ENCODE measurements around the gene TRAF4.
A peak's percentile ranks its signal among the peaks of the same experiment; 100 is the strongest.

TRAF4 gene

GRCh38 chr17:28747051-28747691, 3.4 kb downstream of the TRAF4 start:
- no peak for DNase-seq (ENCODE audit: low read depth in 1 of 2, low spot score in 1 of 2)

GRCh38 chr17:28747801-28748750, 4.3 kb downstream of the TRAF4 start:
- DNase-seq (ENCODE audit: low read depth in 1 of 2, low spot score in 1 of 2), result no peak

- no peak for DNase-seq (ENCODE audit: low read depth in 1 of 2, low spot score in 1 of 2)
Measured at GRCh38 chr17:28748852-28749515, 5.2 kb downstream of the TRAF4 start.

- DNase-seq (ENCODE audit: low read depth in 1 of 2, low spot score in 1 of 2), result no peak
Measured at GRCh38 chr17:28749516-28750177, 5.8 kb downstream of the TRAF4 start.

- peak; percentile 79 for DNase-seq (ENCODE audit: low read depth in 1 of 2, low spot score in 1 of 2)
Measured at GRCh38 chr17:28750178-28751047, 6.6 kb downstream of the TRAF4 start.

- DNase-seq (ENCODE audit: low read depth in 1 of 2, low spot score in 1 of 2), result no peak
Measured at GRCh38 chr17:28751600-28752366, 8.0 kb downstream of the TRAF4 start.

- no peak for DNase-seq (ENCODE audit: low read depth in 1 of 2, low spot score in 1 of 2)
Measured at GRCh38 chr17:28755486-28755885, 11.7 kb downstream of the TRAF4 start.

GRCh38 chr17:28756049-28756804, 12.4 kb downstream of the TRAF4 start:
- DNase-seq (ENCODE audit: low read depth in 1 of 2, low spot score in 1 of 2), result no peak

GRCh38 chr17:28758411-28759121, 14.8 kb downstream of the TRAF4 start:
- DNase-seq (ENCODE audit: low read depth in 1 of 2, low spot score in 1 of 2), result no peak

- no peak for DNase-seq (ENCODE audit: low read depth in 1 of 2, low spot score in 1 of 2)
Measured at GRCh38 chr17:28759256-28759865, 15.6 kb downstream of the TRAF4 start.

GRCh38 chr17:28760601-28761562, 17.1 kb downstream of the TRAF4 start:
- no peak for DNase-seq (ENCODE audit: low read depth in 1 of 2, low spot score in 1 of 2)

- DNase-seq (ENCODE audit: low read depth in 1 of 2, low spot score in 1 of 2), result no peak
Measured at GRCh38 chr17:28763137-28763799, 19.5 kb downstream of the TRAF4 start.

GRCh38 chr17:28763804-28764266, 20.0 kb downstream of the TRAF4 start:
- peak; percentile 54 to 65 for DNase-seq (ENCODE audit: low read depth in 1 of 2, low spot score in 1 of 2)

GRCh38 chr17:28765038-28765437, 21.2 kb downstream of the TRAF4 start:
- no peak for DNase-seq (ENCODE audit: low read depth in 1 of 2, low spot score in 1 of 2)

GRCh38 chr17:28773736-28774135, 29.9 kb downstream of the TRAF4 start:
- no peak for DNase-seq (ENCODE audit: low read depth in 1 of 2, low spot score in 1 of 2)

- no peak for DNase-seq (ENCODE audit: low read depth in 1 of 2, low spot score in 1 of 2)
Measured at GRCh38 chr17:28774206-28774605, 30.4 kb downstream of the TRAF4 start.
